Measurements from ENCODE around the gene MESP1.

The MESP1 gene

GRCh38 chr15:89780601-89781000 lies 29.6 kb upstream of the MESP1 start:
- DNase-seq, result no peak

GRCh38 chr15:89778861-89779260 lies 27.8 kb upstream of the MESP1 start:
- DNase-seq, result no peak

- DNase-seq, result no peak
Observed at GRCh38 chr15:89777782-89778380, 26.8 kb upstream of the MESP1 start.

- DNase-seq, result no peak
Observed at GRCh38 chr15:89777073-89777751, 26.2 kb upstream of the MESP1 start.

DNA sequence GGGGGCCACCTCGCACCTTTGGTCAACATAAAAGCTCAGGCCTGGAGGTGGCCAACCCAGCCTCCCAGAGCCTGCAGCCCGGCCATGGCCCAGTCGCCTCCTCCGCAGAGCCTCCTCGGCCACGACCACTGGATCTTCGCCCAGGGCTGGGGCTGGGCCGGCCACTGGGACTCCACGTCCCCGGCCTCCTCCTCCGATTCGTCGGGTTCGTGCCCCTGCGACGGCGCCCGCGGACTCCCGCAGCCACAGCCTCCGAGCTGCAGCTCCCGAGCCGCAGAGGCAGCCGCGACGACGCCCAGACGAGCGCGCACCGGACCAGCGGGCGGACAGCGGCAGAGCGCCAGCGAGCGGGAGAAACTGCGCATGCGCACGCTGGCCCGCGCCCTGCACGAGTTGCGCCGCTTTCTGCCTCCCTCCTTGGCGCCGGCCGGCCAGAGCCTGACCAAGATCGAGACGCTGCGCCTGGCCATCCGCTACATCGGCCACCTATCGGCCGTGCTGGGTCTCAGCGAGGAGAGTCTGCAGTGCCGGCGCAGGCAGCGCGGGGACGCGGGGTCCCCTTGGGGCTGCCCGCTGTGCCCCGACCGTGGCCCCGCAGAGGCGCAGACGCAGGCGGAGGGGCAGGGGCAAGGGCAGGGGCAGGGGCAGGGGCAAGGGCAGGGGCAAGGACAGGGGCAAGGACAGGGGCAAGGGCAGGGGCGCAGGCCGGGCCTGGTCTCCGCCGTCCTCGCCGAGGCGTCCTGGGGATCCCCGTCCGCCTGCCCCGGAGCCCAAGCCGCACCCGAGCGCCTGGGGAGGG lies 25.4 kb upstream of the MESP1 start, which contains the start of gene MESP2:
Gene MESP2, plus strand, starts transcription at position 59 of the 799 bp plus-strand sequence. Its CDS starts 26 bp downstream, at position 85.
- DNase-seq, result peak; percentile 20

GRCh38 chr15:89775815-89776214 lies 24.8 kb upstream of the MESP1 start:
- DNase-seq, result no peak

- no peak for DNase-seq
Observed at GRCh38 chr15:89774492-89774891, 23.4 kb upstream of the MESP1 start.

DNA sequence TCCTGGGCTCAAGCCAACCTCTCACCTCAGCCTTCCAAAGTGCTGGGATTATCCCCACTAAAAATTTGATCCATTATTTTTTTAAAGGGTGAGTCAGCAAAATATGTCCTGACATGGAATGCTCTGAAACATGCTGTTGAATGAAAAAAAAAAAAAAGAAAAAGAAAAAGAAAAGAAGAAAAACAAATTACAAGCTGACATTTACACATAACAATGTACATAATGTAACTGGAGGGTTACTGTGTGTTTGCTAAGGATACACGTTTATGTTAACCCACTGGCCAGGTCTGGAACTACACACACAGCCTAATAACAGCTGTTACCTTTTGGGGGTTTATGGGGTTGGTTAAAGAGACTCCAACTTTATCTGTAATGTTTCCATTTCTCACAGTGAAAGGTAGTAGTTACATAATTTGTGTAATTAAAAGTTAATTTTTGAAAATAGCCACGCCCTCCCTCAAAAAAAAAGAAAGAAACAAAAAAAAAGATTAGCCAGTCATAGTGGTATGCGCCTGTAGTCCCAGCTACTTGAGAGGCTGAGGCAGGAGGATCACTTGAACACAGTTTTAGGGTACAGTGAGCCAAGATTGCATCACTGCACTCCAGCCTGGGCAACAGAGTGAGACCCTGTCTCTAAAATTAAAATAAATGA lies 22.0 kb upstream of the MESP1 start:
- DNase-seq, result no peak

GRCh38 chr15:89770041-89770440 lies 19.0 kb upstream of the MESP1 start:
- DNase-seq, result no peak

DNA sequence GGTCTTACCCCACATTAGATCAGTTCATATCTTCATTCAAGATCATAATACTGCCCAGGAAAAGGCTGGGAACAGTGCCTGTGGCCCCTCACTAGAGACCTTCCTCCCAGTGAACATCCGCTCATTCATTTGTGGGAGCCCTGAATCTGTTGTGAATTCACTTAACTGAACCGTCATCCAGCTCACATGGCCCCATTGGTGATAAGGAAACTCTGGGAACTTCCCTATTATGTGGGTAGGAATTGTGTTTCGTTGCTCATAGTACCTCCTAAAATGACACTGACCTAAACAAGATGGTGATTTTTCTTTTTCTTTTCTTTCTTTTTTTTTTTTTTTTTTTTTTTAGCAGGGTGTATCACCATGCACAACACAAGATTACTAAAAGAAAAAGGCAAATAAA lies 18.3 kb upstream of the MESP1 start:
- DNase-seq, result no peak

DNA sequence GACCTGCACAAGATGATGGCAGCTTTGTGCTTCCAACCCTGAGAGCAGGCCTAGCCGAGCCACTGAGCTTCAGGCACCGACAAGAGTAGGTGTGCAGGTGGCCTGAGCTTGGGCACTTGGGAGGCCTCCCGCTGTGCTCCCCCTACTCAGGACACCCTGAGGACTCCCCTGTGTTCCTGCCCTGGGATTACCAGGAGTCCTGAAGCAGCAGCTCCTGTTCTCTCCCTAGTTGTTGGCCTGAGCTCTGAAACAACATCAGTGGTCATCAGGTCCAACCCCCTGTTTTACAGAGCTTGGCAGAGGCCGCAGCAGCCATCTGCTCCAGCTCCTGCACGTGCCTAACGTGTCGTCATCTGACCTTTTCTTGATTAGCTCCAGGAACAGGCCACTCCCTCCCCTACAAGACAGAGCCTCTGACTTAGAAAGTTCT lies 17.0 kb upstream of the MESP1 start:
- DNase-seq, result no peak

DNA sequence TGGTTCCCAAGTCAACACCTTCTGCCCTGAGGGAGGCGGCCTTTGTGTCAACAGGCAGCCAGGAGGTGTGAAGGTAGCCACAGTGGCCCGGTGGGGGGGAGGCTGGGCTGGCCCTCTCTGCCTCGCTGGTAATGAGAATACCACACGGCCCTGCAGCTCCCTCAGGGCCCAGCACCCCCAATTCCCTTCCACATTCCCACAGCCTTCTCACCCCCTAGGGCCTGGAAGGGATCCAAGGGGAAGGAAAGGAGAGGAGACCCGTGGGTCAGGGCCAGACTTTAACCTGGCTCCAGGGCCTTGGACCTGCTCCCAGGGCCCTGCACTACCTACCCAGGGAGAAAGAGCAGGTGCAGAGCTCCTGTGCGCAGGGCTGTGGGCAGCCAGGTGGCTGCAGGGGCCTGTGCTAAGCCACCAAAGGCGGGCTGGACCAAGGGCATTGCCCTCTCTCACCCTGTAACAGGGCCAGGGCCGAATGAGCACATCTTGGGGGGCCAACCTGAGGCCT lies 16.4 kb upstream of the MESP1 start:
- no peak for DNase-seq

DNA sequence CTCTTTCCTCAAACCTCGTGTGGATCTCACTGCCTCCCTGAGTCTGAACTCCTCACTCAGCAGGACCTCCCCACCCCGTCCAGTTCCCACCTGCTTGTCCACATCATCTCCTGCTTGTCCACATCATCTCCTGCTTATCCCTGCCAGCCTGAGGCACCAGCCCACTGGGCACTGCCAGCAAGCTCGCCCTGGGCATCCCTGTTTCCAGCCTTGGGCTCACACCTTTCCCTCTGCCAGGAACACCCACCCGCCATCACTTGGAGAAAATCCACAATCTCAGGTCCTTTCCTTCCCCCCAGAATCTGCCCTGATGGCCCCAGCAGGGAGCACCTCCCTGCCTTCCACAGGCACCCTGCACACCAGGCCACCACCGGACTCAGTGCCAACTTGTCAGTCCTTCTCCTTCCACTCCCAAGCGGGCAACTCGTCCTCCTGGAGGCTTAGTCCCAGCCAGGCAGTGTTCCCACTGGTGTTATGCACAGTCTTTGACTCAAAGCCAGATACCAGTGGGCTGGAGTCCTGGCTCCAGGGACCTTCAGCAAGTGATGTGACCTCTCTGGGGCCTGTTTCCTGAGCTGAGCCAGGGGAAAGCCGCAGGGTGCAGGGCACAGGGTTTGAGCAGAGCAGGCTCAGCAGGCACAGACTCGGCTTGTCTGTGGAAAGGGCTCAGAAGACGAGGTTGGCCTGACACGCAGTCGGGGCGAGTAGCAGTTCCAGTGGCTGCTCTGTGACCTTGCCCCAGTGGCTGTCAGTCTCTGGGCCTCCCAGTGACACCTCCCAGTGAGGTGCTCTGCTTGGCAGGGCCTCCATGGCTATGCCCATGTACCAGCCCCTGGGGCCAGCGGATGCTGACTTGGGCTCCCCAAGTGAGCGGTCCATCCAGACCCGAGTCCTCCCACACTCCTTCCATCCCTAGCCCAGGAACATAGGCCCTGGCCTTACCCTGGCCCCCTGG lies 15.6 kb upstream of the MESP1 start:
- DNase-seq, result no peak

- no peak for DNase-seq
Observed at GRCh38 chr15:89765694-89766093, 14.6 kb upstream of the MESP1 start.

DNA sequence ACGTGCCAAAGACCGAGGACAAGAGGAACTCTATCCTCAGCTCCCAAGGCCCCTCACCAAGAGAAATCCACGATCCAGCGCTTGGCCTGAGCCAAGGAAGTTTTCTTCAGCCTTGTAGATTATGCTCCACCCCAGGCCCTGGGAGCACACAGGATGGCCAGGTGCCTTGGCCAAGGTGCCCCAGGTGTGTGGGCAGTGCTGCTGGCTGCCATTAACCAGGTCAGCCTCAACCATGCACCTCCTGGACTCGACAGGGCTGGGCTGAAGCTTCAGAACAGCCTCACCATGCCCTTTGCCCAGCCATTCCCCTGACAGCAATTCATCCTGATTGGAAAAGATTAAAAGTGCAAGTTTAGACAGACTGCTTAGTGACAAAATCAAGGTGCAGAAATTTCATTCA lies 10.9 kb upstream of the MESP1 start:
- no peak for DNase-seq

GRCh38 chr15:89761009-89761831 lies 10.2 kb upstream of the MESP1 start:
- DNase-seq, result no peak

GRCh38 chr15:89760303-89761008 lies 9.4 kb upstream of the MESP1 start:
- DNase-seq, result peak; percentile 9

DNA sequence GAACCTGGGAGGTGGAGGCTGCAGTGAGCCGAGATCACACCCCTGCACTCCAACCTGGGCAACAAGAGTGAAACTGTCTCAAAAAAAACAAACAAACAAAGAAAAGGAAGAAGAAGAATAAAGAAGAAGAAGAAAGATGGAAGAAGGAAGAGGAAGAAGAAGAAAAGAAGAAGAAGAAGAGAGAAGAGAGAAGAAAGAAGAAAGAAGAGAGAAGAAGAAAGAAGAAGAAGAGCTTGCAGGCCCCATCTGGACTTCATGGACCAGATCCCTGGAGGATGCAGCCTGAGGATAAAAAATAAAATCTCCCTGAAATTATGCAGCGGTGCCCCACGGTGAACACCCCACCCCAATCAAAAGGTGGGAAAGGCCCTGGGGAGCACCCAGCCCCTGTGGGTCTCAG lies 8.8 kb upstream of the MESP1 start:
- no peak for DNase-seq

GRCh38 chr15:89758981-89759380 lies 7.9 kb upstream of the MESP1 start:
- DNase-seq, result no peak

DNA sequence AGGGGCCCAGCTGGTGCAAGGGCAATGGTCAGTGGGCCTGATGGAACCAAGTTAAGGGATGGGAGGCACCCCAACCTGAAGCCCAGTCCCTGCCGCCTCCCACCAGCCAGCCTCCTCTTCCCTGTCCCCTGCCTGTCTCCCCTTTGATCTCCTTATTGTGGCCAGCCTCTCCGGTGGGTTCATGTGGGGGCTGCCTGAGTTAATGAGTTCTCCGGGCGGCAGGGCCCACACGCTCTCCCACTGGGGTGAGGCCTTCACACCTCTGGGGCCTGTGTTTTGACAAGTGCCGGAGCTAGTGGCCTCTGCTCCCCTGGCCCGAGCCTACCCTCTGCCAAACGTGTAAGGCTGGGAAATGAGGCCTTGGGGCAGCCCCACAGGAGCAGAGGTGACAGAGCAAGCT lies 7.2 kb upstream of the MESP1 start:
- no peak for DNase-seq
